H1 (cell line): ENCODE data around the gene CAMK2B. TPM values are rescaled to one million over a fixed set of nuclear protein-coding genes. Genes with fewer than 3 reads are reported as not detected.

ENCODE experiments used
- CTCF ChIA-PET: fragments of 300-600 bp; sonication (Branson Sonifier 250); formaldehyde crosslinking; loops from one replicate; lab custom pipeline; 2021; ENCODE audit not compliant: partially characterized antibody; lab: Charles Lee
- POLR2A ChIA-PET: fragments of 300-600 bp; sonication (Branson Sonifier 250); formaldehyde crosslinking; loops from one replicate; lab custom pipeline; 2021; ENCODE audit warnings: inconsistent platforms; ENCODE audit not compliant: partially characterized antibody; lab: Charles Lee
- DNase-seq, 2 experiments: peaks; one replicate each; pipeline versions ENCODE4 v3.0.0 to v3.0.0-alpha.2; 2010 to 2022; ENCODE audit warnings: low spot score in 2 of 2, low read depth in 1 of 2, mixed read lengths in 1 of 2
- FAIRE-seq: peaks from 2 replicates; lab custom pipeline; 2011; peaks lifted over from hg19 to GRCh38; lab: Jason Lieb, UNC
- H2AFZ ChIP-seq: 2 replicates; pipeline ENCODE4 v1.8.1; 2012; ENCODE audit warnings: low read length, inconsistent platforms
- H2AK5ac ChIP-seq: 2 replicates; pipeline ENCODE4 v1.6.1; 2013; ENCODE audit warnings: low read depth, low read length
- H2BK120ac ChIP-seq: replicated peaks from 2 replicates; pipeline ENCODE3; 2013; ENCODE audit warnings: low read depth, low read length, inconsistent platforms
- H2BK12ac ChIP-seq: 2 replicates; pipeline ENCODE4 v1.6.1; 2013; ENCODE audit warnings: low read depth, low read length
- H2BK15ac ChIP-seq: 2 replicates; pipeline ENCODE4 v1.6.1; 2013; ENCODE audit warnings: low read length
- H2BK20ac ChIP-seq: 2 replicates; pipeline ENCODE4 v1.6.1; 2013; ENCODE audit warnings: low read length
- H2BK5ac ChIP-seq: 2 replicates; pipeline ENCODE4 v1.6.1; 2013; ENCODE audit warnings: low read depth, low read length
- H3K14ac ChIP-seq: 2 replicates; pipeline ENCODE4 v1.6.1; 2013; ENCODE audit warnings: inconsistent platforms; ENCODE audit not compliant: insufficient read length
- H3K18ac ChIP-seq: 2 replicates; pipeline ENCODE4 v1.6.1; 2013; ENCODE audit warnings: low read length; ENCODE audit errors: extremely low read depth
- H3K23ac ChIP-seq: 2 replicates; pipeline ENCODE4 v1.6.1; 2013; ENCODE audit warnings: inconsistent platforms; ENCODE audit not compliant: insufficient read length
- H3K23me2 ChIP-seq: 2 replicates; pipeline ENCODE4 v1.6.1; 2013; ENCODE audit warnings: low read depth, low read length
- H3K27ac ChIP-seq: 2 replicates; pipeline ENCODE4 v1.6.1; 2011; ENCODE audit warnings: low read depth, low read length, inconsistent platforms
- H3K27me3 ChIP-seq, 4 experiments: replicated peaks in 1 of 4; 1 replicate in 1 of 4; 2 replicates in 3 of 4; pipeline versions ENCODE4 v1.6.1 to v1.8.1; 2011 to 2013; ENCODE audit warnings: low read length in 3 of 4, mild to moderate bottlenecking in 3 of 4, inconsistent platforms in 2 of 4, mixed read lengths in 2 of 4, moderate library complexity in 1 of 4; ENCODE audit not compliant: control insufficient read depth in 3 of 4, insufficient read depth in 3 of 4; ENCODE audit errors: extremely low read depth in 1 of 4
- H3K36me3 ChIP-seq, 4 experiments: 2 replicates each; pipeline versions ENCODE4 v1.6.1 to v1.8.1; 2011 to 2013; ENCODE audit warnings: mild to moderate bottlenecking in 4 of 4, low read length in 3 of 4, moderate library complexity in 2 of 4, control low read depth in 1 of 4, inconsistent platforms in 1 of 4; ENCODE audit not compliant: insufficient read depth in 4 of 4, control insufficient read depth in 2 of 4
- H3K4ac ChIP-seq: replicated peaks from 2 replicates; pipeline ENCODE3; 2013; ENCODE audit warnings: low read length, low read depth, mixed read lengths, inconsistent platforms; ENCODE audit not compliant: insufficient read length
- H3K4me1 ChIP-seq, 4 experiments: replicated peaks in 1 of 4; 1 replicate in 1 of 4; 2 replicates in 3 of 4; pipeline versions ENCODE4 v1.6.1 to v1.8.1; 2011 to 2013; ENCODE audit warnings: low read length in 3 of 4, inconsistent platforms in 2 of 4, mixed read lengths in 1 of 4; ENCODE audit not compliant: insufficient read depth in 4 of 4, control insufficient read depth in 3 of 4
- H3K4me2 ChIP-seq, 2 experiments: 2 replicates each; pipeline versions ENCODE4 v1.6.1 to v1.8.1; 2011 to 2013; ENCODE audit warnings: low read depth in 2 of 2, low read length in 2 of 2, control low read depth in 1 of 2, inconsistent platforms in 1 of 2, mild to moderate bottlenecking in 1 of 2; ENCODE audit not compliant: insufficient read depth in 1 of 2
- H3K4me3 ChIP-seq, 4 experiments: fragments of 200-600, 300-600 bp in 1 of 4; sonication (generic), shearing (Covaris generic), sonication (Bioruptor Twin) in 1 of 4; 2 replicates each; pipeline versions ENCODE4 v1.5.1 to v1.8.1; 2011 to 2016; ENCODE audit warnings: low read length in 4 of 4, low read depth in 3 of 4, control low read depth in 2 of 4, inconsistent platforms in 2 of 4, mild to moderate bottlenecking in 2 of 4, mixed read lengths in 1 of 4, moderate library complexity in 1 of 4; ENCODE audit not compliant: insufficient read depth in 2 of 4; ENCODE audit errors: extremely low read depth in 1 of 4
- H3K56ac ChIP-seq: replicated peaks from 2 replicates; pipeline ENCODE3; 2013; ENCODE audit warnings: low read depth, mild to moderate bottlenecking, mixed read lengths, low read length, inconsistent platforms; ENCODE audit not compliant: insufficient read length
- H3K79me1 ChIP-seq: 2 replicates; pipeline ENCODE4 v1.6.1; 2013; ENCODE audit warnings: low read depth, low read length, control low read depth
- H3K79me2 ChIP-seq, 2 experiments: 2 replicates each; pipeline versions ENCODE4 v1.6.1 to v1.8.1; 2012 to 2013; ENCODE audit warnings: low read length in 2 of 2, mild to moderate bottlenecking in 2 of 2, inconsistent platforms in 1 of 2; ENCODE audit not compliant: insufficient read depth in 2 of 2, control insufficient read depth in 1 of 2
- H3K9ac ChIP-seq, 4 experiments: replicated peaks in 1 of 4; 1 replicate in 1 of 4; 2 replicates in 3 of 4; pipeline versions ENCODE4 v1.6.1 to v1.8.1; 2011 to 2013; ENCODE audit warnings: low read depth in 3 of 4, low read length in 3 of 4, control low read depth in 2 of 4, mild to moderate bottlenecking in 2 of 4, moderate library complexity in 2 of 4, inconsistent platforms in 1 of 4; ENCODE audit errors: extremely low read depth in 1 of 4
- H3K9me3 ChIP-seq, 2 experiments: 2 replicates each; pipeline versions ENCODE4 v1.6.1 to v1.8.1; 2012 to 2013; ENCODE audit warnings: mild to moderate bottlenecking in 2 of 2, moderate library complexity in 2 of 2, control low read depth in 1 of 2, inconsistent platforms in 1 of 2, low read depth in 1 of 2, low read length in 1 of 2, mixed read lengths in 1 of 2; ENCODE audit not compliant: insufficient read depth in 2 of 2
- H4K20me1 ChIP-seq, 2 experiments: replicated peaks in 1 of 2; 2 replicates each; pipeline versions ENCODE3 to v1.8.1; 2011 to 2013; ENCODE audit warnings: inconsistent platforms in 2 of 2, low read length in 2 of 2, mild to moderate bottlenecking in 1 of 2; ENCODE audit not compliant: insufficient read depth in 2 of 2, control insufficient read depth in 1 of 2
- H4K5ac ChIP-seq: 2 replicates; pipeline ENCODE4 v1.6.1; 2013; ENCODE audit warnings: low read length, low read depth, mixed read lengths, inconsistent platforms; ENCODE audit not compliant: insufficient read length
- H4K8ac ChIP-seq: 2 replicates; pipeline ENCODE4 v1.8.0; 2013; ENCODE audit warnings: mild to moderate bottlenecking, moderate library complexity, low read length, inconsistent platforms; ENCODE audit not compliant: insufficient read depth; ENCODE audit errors: extremely low read depth
- H4K91ac ChIP-seq: replicated peaks from 2 replicates; pipeline ENCODE3; 2013; ENCODE audit warnings: low read length, mixed read lengths, inconsistent platforms; ENCODE audit not compliant: insufficient read length
- HDAC6 ChIP-seq: IDR thresholded peaks from one replicate; pipeline ENCODE4 v1.7.1; 2012; ENCODE audit warnings: low read depth, mild to moderate bottlenecking, inconsistent platforms, low read length, moderate library complexity
- KDM1A ChIP-seq: fragments of 200-600, 300-600 bp; sonication (generic); IDR thresholded peaks from 2 replicates; pipeline ENCODE4 v1.7.1; 2016; ENCODE audit warnings: mild to moderate bottlenecking, low read length, borderline replicate concordance
- KDM5A ChIP-seq: fragments of 200-600 bp; IDR thresholded peaks from 2 replicates; pipeline ENCODE4 v1.7.1; 2012; ENCODE audit warnings: mild to moderate bottlenecking, low read length, inconsistent platforms, mixed read lengths
- POU5F1 ChIP-seq: IDR thresholded peaks from 2 replicates; pipeline ENCODE4 v1.6.1; 2011; ENCODE audit warnings: low read depth, mild to moderate bottlenecking, low read length, moderate library complexity
- SP4 ChIP-seq: IDR thresholded peaks from 2 replicates; pipeline ENCODE4 v1.6.1; 2012; ENCODE audit warnings: low read length, inconsistent platforms
- WGBS, 2 experiments: shearing (Covaris generic) in 1 of 2; methylation state at CpG; one replicate each; pipeline versions ENCODE4 v1.1.6 to v1.1.7; 2013 to 2015; ENCODE audit warnings: low lambda C conversion rate in 2 of 2, mixed read lengths in 2 of 2, inconsistent platforms in 1 of 2, low coverage in 1 of 2, missing lambda C conversion rate in 1 of 2; ENCODE audit not compliant: insufficient replicate concordance in 2 of 2, insufficient coverage in 1 of 2, insufficient read length in 1 of 2; ENCODE audit errors: extremely low coverage in 1 of 2, missing lambda C conversion rate in 1 of 2; 5-methylcytosine and 5-hydroxymethylcytosine counted together
- polyA plus RNA-seq, 7 experiments: library from polyadenylated mRNA; depleted of rRNA in 3 of 7; stranded (reverse) in 5 of 7; unstranded in 2 of 7; fragments of >200 nt in 5 of 7; fragments of 200-250 nt in 2 of 7; gene quantifications; 1 replicate in 5 of 7; 2 replicates in 1 of 7; 4 replicates in 1 of 7; pipeline versions ENCODE4 v1.2.1 to v1.2.3, GENCODE V29; 2011 to 2013; ENCODE audit warnings: missing spikeins in 2 of 7, mixed read lengths in 2 of 7
- total RNA-seq: library from RNA; stranded (reverse); fragmentation: NEBNext Ultra II Directional; extraction: Animal tissue kit (Norgen Biotek cat#: 25700); gene quantifications from 2 replicates; pipeline ENCODE4 v1.2.1, GENCODE V29; 2021

The CAMK2B gene
- total and polyA plus RNA-seq, 2 of the 8 experiments (the other 6 are each of a cell fraction or from before 2014, with no cell fraction given): 0.05 to 0.15 TPM

DNA sequence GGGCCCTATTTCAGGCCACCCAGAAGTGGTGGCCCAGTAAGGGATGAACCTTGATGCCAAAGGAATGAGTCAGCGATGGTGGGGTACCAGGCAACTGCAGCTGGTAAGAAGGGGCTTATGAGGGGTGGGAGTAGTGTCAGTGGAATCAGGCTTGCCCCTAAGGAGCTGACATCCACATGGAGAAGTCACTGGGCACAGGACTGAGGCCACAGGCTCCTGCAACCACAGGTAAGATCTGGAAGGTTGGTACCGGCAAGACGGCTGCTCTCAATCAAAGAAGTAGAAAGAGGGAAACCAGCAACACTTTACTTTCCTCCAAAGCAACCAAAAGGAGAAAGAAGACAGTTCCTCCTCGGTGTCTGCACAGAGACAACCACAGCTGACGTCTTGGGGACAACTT, 138.7 kb downstream of the CAMK2B start:
- Histone ChIP-seq H2AK5ac (no peak overlapping the region; the same call in 1 of the 2 replicates), H3K4me3 (no peak overlapping the region), H2AFZ (no peak overlapping the region), H3K79me2 (no peaks in the 10 kb centered on the region), H3K14ac (no peak overlapping the region), H2BK120ac (no peak overlapping the region), H3K23ac (no peak overlapping the region), H2BK15ac (no peak overlapping the region), H4K91ac (no peak overlapping the region), H2BK20ac (no peak overlapping the region), H3K23me2 (no peaks in the 10 kb centered on the region), H4K8ac (no peak overlapping the region), H3K27me3 (peaks cover 0 to 3% (median 0%) of the 10 kb centered on the region in 4 experiments; a peak in 2 of 7 replicates), H3K27ac (no peak overlapping the region), H3K9me3 (peaks cover 10 to 12% of the 10 kb centered on the region in 2 experiments; a peak in 2 of 4 replicates), H3K9ac (no peak overlapping the region), H3K56ac (no peak overlapping the region), H4K5ac (no peak overlapping the region), H3K18ac (no peak overlapping the region), H2BK12ac (0 out of 2 replicates have a peak overlapping the region, but pooled peaks have one; percentile 27), H3K4ac (no peak overlapping the region), H3K36me3 (no peaks in the 10 kb centered on the region), H2BK5ac (no peak overlapping the region), H3K4me2 (no peak overlapping the region), H3K4me1 (peaks cover 0 to 4% (median 0%) of the 10 kb centered on the region in 4 experiments; a peak in 4 of 7 replicates), H3K79me1 (no peaks in the 10 kb centered on the region), H4K20me1 (no peaks in the 10 kb centered on the region)
- 81% methylated on average over 5 of the region's 5 CpGs; no CpG with 5 or more reads in 1 of the 2 experiments for WGBS, 2 experiments
- DNase-seq (no peak), FAIRE-seq (no peak)
- ChIA-PET CTCF (interaction anchor here (1.1 kb wide), 1 partner anchor 9 kb away, joined by 3 read pairs; no protein-coding TSS in a partner anchor), POLR2A (no interaction called here)
- no peak for TF ChIP-seq KDM5A
- no peak for TF ChIP-seq POU5F1
- no peak for TF ChIP-seq HDAC6
- TF ChIP-seq KDM1A: no peak
- TF ChIP-seq SP4: no peak
